Measurements from ENCODE around the gene ISX. TPM values are rescaled to one million over a fixed set of nuclear protein-coding genes. Genes with fewer than 3 reads are reported as not detected.

Gene ISX
- total and polyA plus RNA-seq, 10 of the 15 experiments (the other 5 are each of a cell fraction or from before 2014, with no cell fraction given), result 0.05 to 0.66 (median 0.25) TPM

DNA sequence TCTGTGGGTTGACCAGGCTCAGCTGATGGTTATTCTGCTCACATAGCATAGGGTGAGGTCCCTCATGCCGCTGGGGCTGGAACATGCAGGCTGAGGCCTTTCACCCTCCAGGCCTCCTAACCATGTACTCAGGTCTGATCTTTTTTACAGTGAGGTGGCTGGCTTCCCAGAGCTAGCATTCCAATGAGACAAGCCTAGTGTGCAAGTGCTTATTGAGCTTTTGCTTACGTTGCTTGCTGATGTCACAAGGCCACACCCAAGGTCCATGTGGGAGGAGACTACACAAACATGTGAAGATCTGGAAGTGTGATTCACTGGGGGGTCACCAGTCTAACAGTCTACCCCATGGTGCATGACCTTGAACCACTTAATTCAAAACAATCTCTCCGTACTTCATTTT is 33.9 kb downstream of the ISX start:
- no TSS peak for BruUV-seq (replicated peaks)
- Histone ChIP-seq H2AFZ (ENCODE audit: control insufficient read depth, low read depth, low read length) (no peak overlapping the region), H3K9me3 (replicated peaks; ENCODE audit: control insufficient read depth, insufficient read depth, low read length) (no peaks in the 10 kb centered on the region; the same call in 2 of the 3 replicates), H3K9ac (ENCODE audit: control insufficient read depth, insufficient read depth, low read length) (no peak overlapping the region), H3K4me2 (ENCODE audit: control insufficient read depth, insufficient read depth) (no peak overlapping the region), H3K27ac (ENCODE audit: control insufficient read depth, insufficient read depth) (no peak overlapping the region), H3K27me3 (replicated peaks in 1 of 2; ENCODE audit: control insufficient read depth in 2 of 2, insufficient read depth in 2 of 2, low read length in 1 of 2) (no peaks in the 10 kb centered on the region), H3K4me3 (no peak overlapping the region), H3K36me3 (ENCODE audit: control insufficient read depth in 2 of 2, insufficient read depth in 2 of 2, low read length in 1 of 2) (no peaks in the 10 kb centered on the region), H3K79me2 (ENCODE audit: control insufficient read depth, insufficient read depth, low read length) (no peaks in the 10 kb centered on the region), H4K20me1 (ENCODE audit: control insufficient read depth, insufficient read depth) (no peaks in the 10 kb centered on the region), H3K4me1 (ENCODE audit: control insufficient read depth, insufficient read depth, low read length) (peaks cover 25% of the 10 kb centered on the region)
- intact Hi-C loops (cut with micrococcal nuclease; ENCODE audit: unreplicated experiment) (no loop called here), in situ Hi-C loops (cut with MboI) (no loop called here)
- no peak for FAIRE-seq
- ChIA-PET RAD21 (ENCODE audit: unreplicated experiment) (interaction anchor here (1.0 kb wide), 1 partner anchor 51 kb away, joined by 3 read pairs; no protein-coding TSS in a partner anchor), CTCF (no interaction called here), SMC1A (ENCODE audit: uncharacterized antibody, unreplicated experiment) (no interaction called here), POLR2A (no interaction called here)
- no peak for TF ChIP-seq SPI1 (IDR thresholded peaks at IDR 0.05; ENCODE audit: borderline replicate concordance, insufficient read depth, low read depth, low read length)
- TF ChIP-seq, protein P1, sequence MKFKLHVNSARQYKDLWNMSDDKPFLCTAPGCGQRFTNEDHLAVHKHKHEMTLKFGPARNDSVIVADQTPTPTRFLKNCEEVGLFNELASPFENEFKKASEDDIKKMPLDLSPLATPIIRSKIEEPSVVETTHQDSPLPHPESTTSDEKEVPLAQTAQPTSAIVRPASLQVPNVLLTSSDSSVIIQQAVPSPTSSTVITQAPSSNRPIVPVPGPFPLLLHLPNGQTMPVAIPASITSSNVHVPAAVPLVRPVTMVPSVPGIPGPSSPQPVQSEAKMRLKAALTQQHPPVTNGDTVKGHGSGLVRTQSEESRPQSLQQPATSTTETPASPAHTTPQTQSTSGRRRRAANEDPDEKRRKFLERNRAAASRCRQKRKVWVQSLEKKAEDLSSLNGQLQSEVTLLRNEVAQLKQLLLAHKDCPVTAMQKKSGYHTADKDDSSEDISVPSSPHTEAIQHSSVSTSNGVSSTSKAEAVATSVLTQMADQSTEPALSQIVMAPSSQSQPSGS (IDR thresholded peaks at IDR 0.05; ENCODE audit: low read length), result no peak
- TF ChIP-seq RAD21 (IDR thresholded peaks at IDR 0.05; ENCODE audit: insufficient read depth, low read depth, low read length), result no peak
- ATAC-seq, result no peak
- 93% methylated on average over 3 of the region's 3 CpGs for WGBS (ENCODE audit: insufficient coverage, insufficient replicate concordance, low lambda C conversion rate, missing lambda C conversion rate)
- no peak for DNase-seq (ENCODE audit: low read depth, low spot score)

DNA sequence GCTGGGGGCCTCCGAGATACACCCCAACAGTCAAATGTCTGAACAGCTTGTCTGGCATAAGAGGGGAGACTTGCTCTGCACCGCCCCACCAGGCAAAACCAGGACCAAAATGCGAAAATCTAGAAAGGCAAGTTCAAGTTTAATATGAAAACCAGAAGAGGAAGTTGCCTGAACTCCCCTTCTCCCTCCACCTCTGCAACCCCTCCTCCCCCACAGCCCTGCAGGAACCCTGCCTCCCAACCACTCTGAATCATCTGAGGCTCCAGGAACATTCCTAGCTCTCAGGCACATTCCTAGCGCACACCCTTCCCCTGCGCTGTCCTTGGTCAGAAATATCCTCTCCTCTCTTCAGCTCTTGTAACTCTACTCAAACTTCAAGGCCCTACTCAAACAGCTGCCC is 36.7 kb downstream of the ISX start:
- peaks cover 25% of the 10 kb centered on the region for H3K4me1 ChIP-seq (ENCODE audit: control insufficient read depth, insufficient read depth, low read length)
- peak overlapping the region; percentile 16; the same call in 1 of the 2 replicates for H3K9ac ChIP-seq (ENCODE audit: control insufficient read depth, insufficient read depth, low read length)
- no peak for DNase-seq (ENCODE audit: low read depth, low spot score)
- H3K79me2 ChIP-seq (ENCODE audit: control insufficient read depth, insufficient read depth, low read length), result no peaks in the 10 kb centered on the region
- no peak for FAIRE-seq
- WGBS (ENCODE audit: insufficient coverage, insufficient replicate concordance, low lambda C conversion rate, missing lambda C conversion rate), result 41% methylated on average over 5 of the region's 5 CpGs
- ChIA-PET SMC1A (ENCODE audit: uncharacterized antibody, unreplicated experiment) (interaction anchor here (0.6 to 1.1 kb wide), 3 partner anchors 12 to 57 kb away, joined by 3 read pairs; no protein-coding TSS in a partner anchor), RAD21 (ENCODE audit: unreplicated experiment) (interaction anchor here (0.6 to 1.4 kb wide), 4 partner anchors 8 to 59 kb away, joined by 3 to 5 read pairs (median 4); no protein-coding TSS in a partner anchor), POLR2A (no interaction called here), CTCF (interaction anchor here (1.1 to 1.8 kb wide), 3 partner anchors 14 to 58 kb away, joined by 3 to 6 read pairs (median 4); no protein-coding TSS in a partner anchor)
- ATAC-seq, result peak; percentile 79
- H3K27me3 ChIP-seq (replicated peaks in 1 of 2; ENCODE audit: control insufficient read depth in 2 of 2, insufficient read depth in 2 of 2, low read length in 1 of 2), result no peaks in the 10 kb centered on the region
- no peaks in the 10 kb centered on the region for H3K36me3 ChIP-seq (ENCODE audit: control insufficient read depth in 2 of 2, insufficient read depth in 2 of 2, low read length in 1 of 2)
- H2AFZ ChIP-seq (ENCODE audit: control insufficient read depth, low read depth, low read length), result no peak overlapping the region
- H4K20me1 ChIP-seq (ENCODE audit: control insufficient read depth, insufficient read depth), result no peaks in the 10 kb centered on the region
- H3K4me2 ChIP-seq (ENCODE audit: control insufficient read depth, insufficient read depth), result peak overlapping the region; percentile 20; the same call in 1 of the 2 replicates
- H3K27ac ChIP-seq (ENCODE audit: control insufficient read depth, insufficient read depth), result peak overlapping the region; percentile 40; the same call in 1 of the 2 replicates
- peaks cover 3% of the 10 kb centered on the region; the same call in 2 of the 3 replicates for H3K9me3 ChIP-seq (replicated peaks; ENCODE audit: control insufficient read depth, insufficient read depth, low read length)
- BruUV-seq (replicated peaks), result no TSS peak
- in situ Hi-C loops (cut with MboI) (no loop called here), intact Hi-C loops (cut with micrococcal nuclease; ENCODE audit: unreplicated experiment) (no loop called here)
- H3K4me3 ChIP-seq, result no peak overlapping the region
- TF ChIP-seq DPF2 (IDR thresholded peaks at IDR 0.05) (no peak), EED (IDR thresholded peaks at IDR 0.05; ENCODE audit: low read depth) (peak; percentile 61; the same call in 1 of the 2 replicates), SPI1 (IDR thresholded peaks at IDR 0.05; ENCODE audit: borderline replicate concordance, insufficient read depth, low read depth, low read length) (peak; percentile 36; the same call in 1 of the 2 replicates), RUNX3 (IDR thresholded peaks at IDR 0.05; ENCODE audit: low read length) (peak; percentile 47)
- TF ChIP-seq, protein P2, sequence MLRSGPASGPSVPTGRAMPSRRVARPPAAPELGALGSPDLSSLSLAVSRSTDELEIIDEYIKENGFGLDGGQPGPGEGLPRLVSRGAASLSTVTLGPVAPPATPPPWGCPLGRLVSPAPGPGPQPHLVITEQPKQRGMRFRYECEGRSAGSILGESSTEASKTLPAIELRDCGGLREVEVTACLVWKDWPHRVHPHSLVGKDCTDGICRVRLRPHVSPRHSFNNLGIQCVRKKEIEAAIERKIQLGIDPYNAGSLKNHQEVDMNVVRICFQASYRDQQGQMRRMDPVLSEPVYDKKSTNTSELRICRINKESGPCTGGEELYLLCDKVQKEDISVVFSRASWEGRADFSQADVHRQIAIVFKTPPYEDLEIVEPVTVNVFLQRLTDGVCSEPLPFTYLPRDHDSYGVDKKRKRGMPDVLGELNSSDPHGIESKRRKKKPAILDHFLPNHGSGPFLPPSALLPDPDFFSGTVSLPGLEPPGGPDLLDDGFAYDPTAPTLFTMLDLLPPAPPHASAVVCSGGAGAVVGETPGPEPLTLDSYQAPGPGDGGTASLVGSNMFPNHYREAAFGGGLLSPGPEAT (IDR thresholded peaks at IDR 0.05; ENCODE audit: low read depth), result no peak
- TF ChIP-seq, protein P3, sequence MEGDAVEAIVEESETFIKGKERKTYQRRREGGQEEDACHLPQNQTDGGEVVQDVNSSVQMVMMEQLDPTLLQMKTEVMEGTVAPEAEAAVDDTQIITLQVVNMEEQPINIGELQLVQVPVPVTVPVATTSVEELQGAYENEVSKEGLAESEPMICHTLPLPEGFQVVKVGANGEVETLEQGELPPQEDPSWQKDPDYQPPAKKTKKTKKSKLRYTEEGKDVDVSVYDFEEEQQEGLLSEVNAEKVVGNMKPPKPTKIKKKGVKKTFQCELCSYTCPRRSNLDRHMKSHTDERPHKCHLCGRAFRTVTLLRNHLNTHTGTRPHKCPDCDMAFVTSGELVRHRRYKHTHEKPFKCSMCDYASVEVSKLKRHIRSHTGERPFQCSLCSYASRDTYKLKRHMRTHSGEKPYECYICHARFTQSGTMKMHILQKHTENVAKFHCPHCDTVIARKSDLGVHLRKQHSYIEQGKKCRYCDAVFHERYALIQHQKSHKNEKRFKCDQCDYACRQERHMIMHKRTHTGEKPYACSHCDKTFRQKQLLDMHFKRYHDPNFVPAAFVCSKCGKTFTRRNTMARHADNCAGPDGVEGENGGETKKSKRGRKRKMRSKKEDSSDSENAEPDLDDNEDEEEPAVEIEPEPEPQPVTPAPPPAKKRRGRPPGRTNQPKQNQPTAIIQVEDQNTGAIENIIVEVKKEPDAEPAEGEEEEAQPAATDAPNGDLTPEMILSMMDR (IDR thresholded peaks at IDR 0.05 in 2 of 3, conservative IDR thresholded peaks at IDR 0.05 in 1 of 3; ENCODE audit: control insufficient read depth in 2 of 3, extremely low read depth in 1 of 3, insufficient read depth in 1 of 3, low read depth in 3 of 3, low read length in 3 of 3), result peak; percentile 16 to 32 (median 29); a peak in 2 of 6 replicates

Data from GM12878 (cell line).